KG1 (cell line): ENCODE results near the gene BEST3.
"Not testable (repeated sequence)": the region's sequence is repeated elsewhere in the genome, so short reads cannot be mapped to it uniquely, and the experiment has no call there.

Experiments
- DNase-seq: peaks from one replicate; lab custom pipeline; 2025; lab: John Stamatoyannopoulos, UW

BEST3 gene

DNA sequence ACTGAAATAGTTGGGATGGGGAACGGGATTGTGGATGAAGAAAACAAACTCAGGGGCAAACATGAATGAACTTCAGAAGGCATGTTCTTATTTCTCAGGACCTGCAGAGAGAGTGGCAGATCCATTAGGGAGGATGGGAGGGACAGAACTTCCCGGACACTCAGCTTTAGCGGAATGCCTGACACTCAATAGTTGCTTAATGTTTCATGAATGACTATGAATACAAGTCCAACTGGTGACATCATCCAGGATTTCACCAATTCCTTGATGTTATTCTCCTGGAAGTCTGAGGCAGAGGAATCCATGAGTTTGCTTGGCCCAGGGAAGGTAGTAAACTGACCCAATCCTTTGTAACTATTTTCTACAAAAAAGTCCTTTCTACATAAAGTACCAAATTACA, 50.6 kb downstream of the BEST3 start:
- DNase-seq: no peak

DNA sequence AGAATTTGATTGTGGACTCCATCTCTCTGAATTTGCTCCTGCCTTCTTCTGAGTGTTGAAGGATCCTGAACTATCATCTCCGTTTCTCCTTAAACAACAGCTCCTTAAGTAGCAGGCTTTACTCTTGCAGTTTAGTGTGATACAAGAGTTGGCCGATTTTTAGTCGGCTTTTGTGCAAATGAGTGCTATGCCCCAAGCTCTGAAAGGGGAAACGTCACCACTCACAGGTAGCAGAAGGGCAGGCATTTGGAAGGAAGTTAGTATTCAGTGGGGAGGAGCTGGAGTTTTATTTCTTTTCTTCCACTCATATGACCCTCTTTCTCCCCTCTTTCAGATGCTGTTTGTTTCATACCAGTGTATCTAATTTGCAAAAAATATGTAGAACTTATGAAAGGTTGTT, 51.9 kb downstream of the BEST3 start:
- DNase-seq: no peak

DNA sequence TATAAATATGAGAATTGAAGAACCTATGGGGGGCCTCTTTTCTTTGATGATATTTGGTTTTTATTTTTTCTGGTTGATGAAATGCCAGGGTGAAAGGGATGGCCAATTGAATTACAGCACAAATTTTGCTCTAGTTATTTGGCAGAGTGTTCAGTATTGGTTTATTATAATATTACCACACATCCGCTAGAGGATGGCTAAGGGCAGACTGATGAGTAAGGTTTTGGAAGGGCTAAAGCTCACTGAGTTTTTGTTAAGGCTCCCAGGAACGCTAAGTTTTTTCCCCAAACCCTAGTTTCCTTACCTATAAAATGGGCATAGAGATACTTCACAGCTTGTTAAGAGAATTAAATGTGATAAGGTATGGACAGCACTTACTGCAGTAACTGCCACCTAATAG, 54.1 kb downstream of the BEST3 start:
- DNase-seq: no peak

DNA sequence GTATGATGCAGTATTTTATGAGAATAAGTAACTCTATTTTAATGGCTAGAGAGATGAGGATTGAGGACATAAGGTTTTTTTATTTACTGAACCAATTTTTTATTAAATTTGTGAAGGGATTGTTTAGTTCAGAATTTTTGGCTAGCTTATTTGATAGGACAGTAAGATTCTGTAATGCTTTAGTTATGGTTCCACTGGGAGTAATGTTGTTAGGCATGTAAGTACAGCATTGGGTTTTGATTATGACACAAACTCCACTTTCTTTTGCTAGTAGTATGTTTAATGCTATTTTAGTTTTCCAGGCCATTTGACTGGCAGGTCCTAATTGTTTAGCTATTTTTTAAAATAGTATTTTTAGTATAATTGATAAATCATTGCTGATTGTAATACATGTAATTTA, 54.6 kb downstream of the BEST3 start:
- DNase-seq: no peak

DNA sequence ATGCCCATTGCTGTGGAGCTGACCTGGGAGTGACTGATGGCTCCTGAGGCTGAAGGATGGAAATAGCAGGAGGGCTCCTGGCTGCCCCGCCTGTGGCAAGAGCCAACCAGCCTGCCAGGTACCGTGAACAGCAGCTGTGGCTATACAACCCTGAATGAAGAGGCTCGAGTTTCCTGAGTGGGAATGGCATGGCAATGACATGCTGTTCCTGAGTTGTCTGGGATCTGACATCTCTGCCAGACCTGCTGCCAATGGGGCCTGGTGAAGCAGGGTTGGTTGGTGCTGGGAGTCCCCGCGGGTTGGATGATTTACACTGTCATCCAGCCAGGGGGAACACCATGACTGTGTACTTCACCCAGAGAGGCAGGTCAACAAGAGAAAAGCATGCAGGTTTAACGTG, 56.6 kb downstream of the BEST3 start:
- no peak for DNase-seq

GRCh38 chr12:69641546-69641945, 57.6 kb downstream of the BEST3 start:
- DNase-seq: no peak

GRCh38 chr12:69639400-69640016, 59.6 kb downstream of the BEST3 start:
- DNase-seq: peak; percentile 62

DNA sequence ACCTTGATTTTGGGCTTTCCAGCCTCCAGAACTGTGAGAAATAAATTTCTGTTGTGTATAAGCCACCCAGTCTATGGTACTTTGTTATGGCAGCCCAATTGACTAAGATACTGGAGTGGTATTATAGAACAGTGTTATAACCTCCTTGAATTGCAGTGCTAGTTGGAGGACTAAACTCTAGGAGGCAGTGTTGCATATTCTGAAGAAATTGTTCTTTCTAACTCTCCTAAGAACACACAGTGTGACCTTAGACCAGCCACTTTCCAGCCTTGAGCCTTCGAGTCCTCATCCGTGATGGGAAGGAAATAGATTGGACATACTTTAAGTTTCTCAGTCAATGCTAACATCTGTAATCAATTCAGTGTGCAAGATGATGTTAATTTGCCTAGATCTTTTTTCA, 66.0 kb downstream of the BEST3 start:
- DNase-seq: no peak

- DNase-seq: no peak
Observed at GRCh38 chr12:69630191-69630590, 68.9 kb downstream of the BEST3 start.

DNA sequence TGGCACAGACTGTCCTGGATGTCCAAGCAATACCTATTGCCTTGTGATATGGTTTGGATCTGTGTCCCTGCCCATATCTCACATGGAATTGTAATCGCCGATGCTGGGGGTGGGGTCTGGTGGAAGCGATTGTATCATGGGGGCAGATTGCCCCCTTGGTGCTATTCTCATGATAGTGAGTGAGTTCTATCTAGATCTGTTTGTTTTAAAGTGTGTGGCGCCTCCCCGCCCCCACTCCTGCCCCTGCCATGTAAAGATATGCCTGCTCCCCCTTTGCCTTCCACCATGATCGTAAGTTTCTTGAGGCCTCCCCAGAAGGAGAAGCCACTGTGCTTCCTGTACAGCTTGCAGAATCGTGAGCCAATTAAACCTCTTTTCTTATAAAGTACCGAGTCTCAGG, 71.6 kb downstream of the BEST3 start:
- DNase-seq: no peak

DNA sequence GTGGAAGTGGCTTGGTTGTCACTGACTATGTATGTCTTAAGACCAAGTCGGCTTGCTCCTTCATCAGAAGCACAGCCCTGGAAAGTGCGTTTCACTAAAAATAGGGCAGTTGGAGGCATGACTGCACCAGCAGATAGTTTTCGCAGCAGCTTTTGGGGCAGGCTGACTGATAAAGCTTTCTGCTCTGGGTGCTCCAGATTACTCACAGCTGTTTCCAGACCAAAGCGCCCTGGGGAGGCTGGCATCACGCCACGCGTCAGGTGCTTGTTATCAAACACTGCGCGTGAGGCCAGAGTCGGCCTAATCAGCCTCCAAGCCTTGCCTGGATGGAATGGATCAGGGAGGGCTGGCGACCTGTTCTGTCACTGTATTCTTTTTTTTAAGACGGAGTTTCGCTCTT, 75.1 kb downstream of the BEST3 start:
- DNase-seq: no peak

DNA sequence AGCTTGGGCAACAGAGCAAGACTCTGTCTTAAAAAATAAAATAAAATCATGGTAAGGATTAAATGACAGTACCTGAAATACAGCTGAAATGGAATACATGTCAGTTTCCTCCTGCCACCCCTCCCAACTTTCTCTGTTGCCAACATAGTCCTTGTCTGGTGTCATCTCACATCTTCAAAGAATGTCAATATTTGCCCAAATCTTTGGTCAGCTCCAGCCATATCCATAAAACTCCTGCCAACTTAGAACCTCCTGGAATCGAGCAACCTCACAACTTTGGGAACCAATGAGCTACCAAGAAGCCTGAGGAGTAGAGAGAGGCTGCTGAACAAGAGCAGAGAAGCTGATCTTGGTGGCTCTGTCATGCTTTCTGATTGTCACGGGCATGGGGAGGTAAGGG, 77.6 kb downstream of the BEST3 start:
- no peak for DNase-seq

DNA sequence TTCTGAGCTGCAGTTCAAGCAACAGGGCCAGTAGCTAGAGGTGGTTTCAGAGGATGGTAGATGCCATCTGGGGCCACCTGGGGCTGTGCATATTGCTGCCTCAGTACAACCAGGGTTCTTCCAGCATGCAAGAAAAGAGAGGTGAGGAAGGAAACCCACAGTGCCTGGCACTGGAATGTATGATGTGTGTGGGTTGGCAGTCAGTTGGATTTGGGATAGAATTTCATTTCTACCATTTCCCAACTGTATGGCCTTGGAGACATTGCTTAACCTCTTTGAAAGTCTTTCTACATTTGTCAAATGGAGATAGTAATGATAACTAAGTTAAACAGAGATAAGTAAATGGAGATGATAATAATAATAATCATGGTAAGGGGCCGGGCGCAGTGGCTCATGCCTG, 78.2 kb downstream of the BEST3 start:
- no peak for DNase-seq

DNA sequence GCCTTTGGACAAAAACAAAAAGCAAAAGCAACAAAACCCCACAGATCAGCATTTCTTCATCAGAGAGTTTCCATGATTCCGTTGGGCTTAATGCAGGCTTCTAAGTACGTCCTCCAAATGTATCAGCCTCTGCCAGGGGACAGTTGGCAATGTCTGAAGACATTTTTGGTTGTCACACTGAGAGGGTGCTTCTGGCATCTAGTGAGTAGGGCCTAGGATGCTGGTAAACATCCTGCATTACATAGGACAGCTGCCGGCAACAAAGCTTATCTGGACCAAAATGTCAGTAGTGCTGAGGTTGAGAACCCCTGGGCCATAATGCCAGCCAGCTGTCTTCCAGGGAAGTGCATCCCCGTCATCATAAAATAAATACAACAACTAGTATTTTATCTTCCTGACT, 79.0 kb downstream of the BEST3 start:
- DNase-seq: no peak

- no peak for DNase-seq
Observed at GRCh38 chr12:69619050-69619449, 80.1 kb downstream of the BEST3 start.

GRCh38 chr12:69616025-69616424, 83.1 kb downstream of the BEST3 start:
- DNase-seq: no peak

DNA sequence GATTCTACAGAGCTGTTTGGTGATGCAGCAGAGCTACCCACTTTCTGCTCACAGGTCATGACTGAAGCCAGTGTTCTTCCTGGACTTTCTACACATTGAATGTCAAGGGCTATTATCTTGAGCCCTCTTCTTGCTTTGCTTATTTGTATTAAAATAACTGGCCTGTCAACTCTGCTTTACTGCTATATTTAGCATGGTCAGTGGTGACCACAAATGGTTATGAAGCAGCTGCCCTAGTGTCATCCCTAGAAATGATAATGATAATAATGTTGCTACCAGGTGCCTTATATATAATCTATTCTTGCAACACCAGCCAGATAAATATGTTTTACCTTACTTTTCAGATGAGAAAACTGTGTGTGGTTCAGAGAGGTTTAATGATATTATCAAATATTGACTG, 85.8 kb downstream of the BEST3 start:
- DNase-seq: no peak

- no peak for DNase-seq
Observed at GRCh38 chr12:69610729-69611128, 88.4 kb downstream of the BEST3 start, which contains the start of gene LRRC10. Gene LRRC10 (minus strand): TSS chr12:69610907. CDS start chr12:69610838, 69 bp downstream.

- DNase-seq: no peak
Observed at GRCh38 chr12:69610126-69610525, 89.0 kb downstream of the BEST3 start.

- no peak for DNase-seq
Observed at GRCh38 chr12:69608114-69608513, 91.0 kb downstream of the BEST3 start.

DNA sequence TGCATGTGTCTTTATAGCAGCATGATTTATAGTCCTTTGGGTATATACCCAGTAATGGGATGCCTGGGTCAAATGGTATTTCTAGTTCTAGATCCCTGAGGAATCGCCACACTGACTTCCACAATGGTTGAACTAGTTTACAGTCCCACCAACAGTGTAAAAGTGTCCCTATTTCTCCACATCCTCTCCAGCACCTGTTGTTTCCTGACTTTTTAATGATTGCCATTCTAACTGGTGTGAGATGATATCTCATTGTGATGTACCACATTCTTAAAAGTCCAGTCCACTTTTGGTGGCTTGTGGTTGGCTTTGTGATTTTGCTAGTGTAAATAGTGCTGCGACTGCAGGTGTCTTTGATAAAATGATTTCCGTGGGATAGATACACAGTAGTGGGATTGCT, 94.8 kb downstream of the BEST3 start:
- DNase-seq: not testable (repeated sequence)
